DOHH2 (cell line): ENCODE measurements around the gene RAPH1.

Experiments used
- CTCF ChIP-seq: fragments of 200-600 bp; sonication (generic); IDR thresholded peaks from one replicate; pipeline ENCODE4 v1.5.1; 2014; ENCODE audit warnings: antibody characterized with exemption, mild to moderate bottlenecking, low read depth, low read length; ENCODE audit not compliant: poor library complexity, severe bottlenecking
- EZH2phosphoT487 ChIP-seq: fragments of 200-600 bp; sonication (generic); IDR thresholded peaks from 2 replicates; pipeline ENCODE4 v1.6.1; 2017; ENCODE audit warnings: borderline replicate concordance, mild to moderate bottlenecking, antibody characterized with exemption, low read length, moderate library complexity, mixed read lengths

- no peak for TF ChIP-seq CTCF
- TF ChIP-seq EZH2phosphoT487: no peak
Measured at GRCh38 chr2:203436496-203436895, 98.6 kb downstream of the RAPH1 start.
